Raji (cell line): ENCODE data around the gene MUC5AC.

Source experiments
- POLR2A ChIP-seq: IDR thresholded peaks from 2 replicates; pipeline ENCODE4 v1.6.1; 2011; ENCODE audit warnings: low read depth, low read length, control low read depth; ENCODE audit not compliant: insufficient read depth

Gene MUC5AC

DNA sequence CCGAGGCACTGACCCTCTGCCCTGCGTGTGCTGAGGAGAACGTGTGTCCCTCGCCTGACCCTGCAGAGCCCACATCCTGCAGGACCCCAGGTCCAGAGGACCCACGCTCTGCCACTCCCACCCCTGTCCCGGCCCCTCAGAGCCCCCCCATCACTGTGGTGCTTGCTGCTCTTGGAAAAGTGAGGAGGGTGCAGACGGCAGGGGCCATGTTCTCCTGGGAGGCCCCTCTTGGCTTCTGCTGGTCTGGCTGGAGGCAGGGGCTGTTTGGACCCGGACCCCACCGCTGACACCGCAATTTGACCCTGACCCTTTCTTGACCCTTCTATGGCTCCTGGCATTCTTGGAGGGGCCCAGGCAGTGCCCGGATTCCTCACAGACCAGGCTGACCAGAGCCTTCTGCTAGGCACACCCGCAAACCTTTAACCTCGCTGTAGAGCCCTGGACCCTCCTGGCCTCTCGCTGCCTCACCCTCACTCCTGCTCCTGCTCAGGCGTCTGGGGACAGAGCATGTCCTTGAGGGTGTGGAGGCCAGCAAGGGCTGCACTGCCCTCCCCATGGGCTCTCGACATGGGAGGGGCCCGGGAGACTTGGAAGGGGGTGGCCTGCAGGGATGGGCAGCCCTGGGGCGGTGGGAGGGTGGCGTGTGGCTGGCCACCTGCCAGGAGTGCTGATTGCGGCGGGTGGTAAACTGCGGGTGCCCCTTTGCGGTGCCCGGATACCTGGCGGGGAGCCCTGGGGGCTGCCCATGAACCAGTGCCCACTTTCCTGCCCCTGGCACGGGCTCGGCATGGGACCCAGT lies 37.0 kb upstream of the MUC5AC start:
- no peak for TF ChIP-seq POLR2A

DNA sequence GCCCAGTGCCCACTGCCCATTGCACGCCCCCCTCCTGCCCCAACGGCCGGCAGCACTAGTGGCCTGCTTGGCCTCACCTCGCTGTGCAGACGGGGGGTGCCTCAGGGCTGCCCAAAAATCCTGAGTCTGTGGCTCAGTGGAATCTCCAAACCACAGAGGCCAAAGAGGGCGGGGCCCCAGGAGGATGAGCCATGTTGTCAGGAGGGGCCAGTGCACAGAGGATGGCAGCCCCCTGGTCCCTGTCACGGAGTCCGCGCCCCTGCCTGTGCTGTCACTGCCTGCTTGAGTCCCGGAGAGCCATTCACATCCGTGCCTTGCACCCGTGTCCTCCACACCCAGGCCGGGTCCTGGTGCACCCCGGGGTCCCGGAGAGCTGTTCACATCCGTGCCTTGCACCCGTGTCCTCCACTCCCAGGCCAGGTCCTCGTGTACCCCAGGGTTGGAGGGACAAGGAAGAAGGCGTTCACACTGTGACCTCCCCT lies 36.4 kb upstream of the MUC5AC start:
- no peak for TF ChIP-seq POLR2A

DNA sequence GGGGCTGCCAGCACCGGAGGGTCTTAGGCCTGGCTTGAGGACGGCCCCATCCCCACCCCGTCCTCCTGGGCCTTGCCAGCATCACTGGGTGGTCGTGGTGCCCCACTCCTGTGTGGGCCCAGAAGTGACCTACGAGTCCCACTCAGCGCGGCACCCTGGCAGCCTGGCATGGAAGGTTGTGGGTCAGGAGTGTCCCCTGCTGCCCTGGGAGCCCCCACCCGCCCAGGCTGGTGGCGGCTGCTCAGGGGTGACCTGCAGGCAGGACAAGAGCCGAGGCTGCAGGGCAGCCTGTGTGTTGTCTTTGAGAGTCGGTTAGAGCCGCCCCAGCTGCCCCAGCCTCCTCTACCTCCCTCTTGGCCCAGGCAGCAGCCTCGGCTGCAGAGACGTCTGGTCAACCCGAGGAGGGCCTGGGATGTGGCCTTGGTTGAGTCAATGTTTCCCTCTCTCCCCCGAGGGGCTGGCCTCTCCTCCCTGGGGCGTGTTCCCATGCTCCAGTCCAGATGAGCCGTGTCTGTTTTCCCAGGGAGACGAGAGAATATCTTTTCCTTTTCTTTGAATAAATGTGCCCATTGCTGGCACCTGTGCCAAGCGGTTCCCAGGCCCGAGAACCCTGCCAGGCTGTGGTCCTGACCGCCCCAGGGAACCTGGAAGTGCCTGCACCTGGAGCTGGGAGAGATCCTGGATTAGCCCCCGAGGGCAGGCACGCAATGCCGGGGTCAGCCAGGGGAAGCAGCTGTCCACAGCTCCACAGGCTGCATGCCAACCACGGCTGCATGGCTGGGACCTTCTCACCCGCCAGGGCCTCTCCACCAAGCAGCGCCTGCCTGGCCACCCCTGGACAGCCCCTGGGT lies 35.7 kb upstream of the MUC5AC start:
- TF ChIP-seq POLR2A = no peak

DNA sequence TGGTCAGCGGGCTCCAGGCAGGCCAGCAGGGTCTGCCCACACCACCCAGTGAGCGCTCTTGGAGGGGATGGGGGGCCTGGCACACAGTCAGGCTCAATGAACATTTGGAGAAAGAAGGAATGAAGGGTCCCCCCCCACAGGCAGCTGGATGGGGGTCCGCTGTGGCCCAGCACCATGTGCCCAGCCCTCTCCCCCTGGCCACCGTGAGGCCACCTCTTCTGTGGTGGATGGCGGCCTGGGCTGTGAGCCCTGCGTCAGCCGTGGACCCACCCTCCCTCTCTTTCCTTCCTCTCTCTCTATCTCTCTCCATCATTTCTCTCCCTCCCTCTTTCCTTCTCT lies 35.1 kb upstream of the MUC5AC start:
- TF ChIP-seq POLR2A = no peak

DNA sequence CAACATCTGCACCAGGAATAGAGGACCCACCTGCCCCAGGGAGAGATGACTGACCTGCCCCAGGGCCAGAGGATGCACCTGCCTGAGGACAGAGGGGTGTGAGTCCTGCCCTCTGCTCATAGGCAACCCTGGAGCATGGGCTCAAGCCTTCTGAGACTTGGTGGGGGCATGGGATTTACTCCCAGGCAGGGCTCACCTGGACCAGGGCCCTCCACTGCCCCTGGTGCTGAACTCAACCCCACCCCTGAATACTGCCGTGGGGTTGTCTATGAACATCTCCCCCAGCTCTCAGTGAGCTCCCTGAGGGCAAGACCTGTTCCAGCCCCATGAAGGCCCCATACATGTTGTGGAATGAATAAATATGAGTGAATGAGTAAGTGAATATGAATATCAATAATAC lies 33.8 kb upstream of the MUC5AC start:
- TF ChIP-seq POLR2A = no peak

DNA sequence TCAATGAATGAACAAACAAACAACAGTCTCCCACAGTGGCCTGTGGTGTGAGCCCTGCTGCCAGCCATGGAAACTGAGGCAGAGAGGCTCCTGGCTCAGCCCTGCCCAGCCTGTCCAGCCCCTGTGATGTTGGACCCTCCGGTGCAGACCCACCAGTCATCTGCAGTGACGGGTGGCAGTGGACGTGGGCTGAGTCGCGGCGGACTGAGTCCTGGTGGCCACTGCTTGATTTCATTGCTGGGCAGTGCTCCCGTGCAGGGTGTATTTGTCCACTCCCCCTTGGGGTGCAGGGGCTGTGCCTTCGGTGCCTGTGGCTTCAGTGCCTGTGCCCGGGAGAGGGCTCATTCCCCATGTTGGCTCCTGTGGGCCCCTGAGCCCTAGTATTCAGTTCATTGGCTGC lies 31.9 kb upstream of the MUC5AC start:
- TF ChIP-seq POLR2A = no peak

DNA sequence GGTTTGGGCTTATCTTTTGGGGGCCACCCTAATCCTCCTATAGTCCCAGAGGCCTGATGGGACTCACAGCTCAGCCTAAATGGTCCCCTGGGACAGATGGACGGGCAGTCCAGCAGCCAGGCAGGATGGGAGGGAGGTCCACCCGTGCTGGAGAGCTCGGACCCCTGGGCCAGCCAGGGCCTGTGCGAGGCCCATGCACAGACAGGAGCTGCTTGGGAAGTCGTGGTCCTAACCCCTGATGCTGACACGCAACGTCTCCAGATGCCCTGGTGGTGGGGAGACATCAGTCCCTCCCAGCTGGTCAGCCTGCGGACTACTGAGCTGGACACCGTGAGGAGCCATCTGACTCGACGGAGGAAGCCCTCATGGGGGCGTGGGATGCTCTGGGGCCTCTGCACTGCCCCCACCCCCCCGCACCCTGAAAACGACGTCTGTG lies 31.2 kb upstream of the MUC5AC start:
- no peak for TF ChIP-seq POLR2A

DNA sequence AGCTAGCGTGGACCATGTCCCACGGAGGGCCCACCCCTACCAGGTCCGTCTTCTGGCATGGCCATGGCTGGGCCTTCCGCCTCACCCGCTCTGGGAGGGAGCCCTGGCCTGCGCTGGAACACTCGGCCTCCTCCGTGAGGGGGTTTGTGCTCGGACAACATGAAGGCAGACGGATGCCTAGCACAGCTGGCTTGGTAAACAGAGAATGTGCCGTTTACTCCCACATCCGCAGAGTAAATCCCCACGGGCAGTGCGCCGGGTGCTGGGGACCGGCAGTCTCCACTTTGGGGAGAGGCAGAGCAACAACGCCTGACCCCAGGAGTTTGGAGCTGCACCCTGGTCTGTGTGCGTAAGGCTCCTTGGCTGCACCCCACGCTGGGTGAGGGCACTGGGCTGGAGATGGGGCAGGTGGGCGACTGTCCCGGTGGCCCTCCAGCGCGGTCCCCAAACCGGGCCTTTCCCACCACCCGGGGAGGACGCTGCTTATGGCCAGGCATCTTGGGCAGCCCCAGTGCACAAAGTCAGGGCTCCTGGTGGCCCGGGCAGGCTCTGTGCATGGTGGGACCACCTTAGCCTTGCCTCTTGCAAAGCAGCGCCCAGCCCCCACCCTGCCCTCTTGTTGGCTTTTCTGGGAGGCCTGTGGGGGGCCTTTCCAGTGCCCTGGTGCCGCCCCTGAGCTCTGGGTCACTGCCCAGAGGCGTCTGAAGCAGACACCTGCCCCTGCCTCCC lies 30.7 kb upstream of the MUC5AC start:
- TF ChIP-seq POLR2A = no peak

DNA sequence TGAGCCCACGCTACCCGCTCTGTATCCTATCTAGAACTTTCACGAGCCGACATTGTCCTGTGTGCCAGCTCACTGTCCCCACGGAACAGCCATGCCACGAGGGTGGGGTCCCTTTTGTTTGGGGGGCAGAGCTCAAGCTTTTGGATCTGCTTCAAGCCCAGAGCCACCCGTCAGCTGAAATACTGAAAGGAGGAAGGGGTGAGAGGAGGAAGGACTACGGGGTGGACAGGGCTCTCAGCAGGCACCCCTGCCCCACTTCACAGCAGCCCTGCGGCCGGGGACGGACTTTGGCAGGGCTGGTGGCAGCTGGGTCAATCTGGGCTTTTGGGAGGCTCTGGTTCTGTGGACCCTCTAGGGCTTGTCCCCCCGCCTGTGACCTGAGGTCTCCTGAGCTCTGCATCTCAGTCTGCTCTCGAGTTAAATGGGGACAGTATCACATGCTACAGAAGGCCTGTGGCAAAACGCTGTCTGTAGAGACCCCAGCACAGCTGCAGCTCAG lies 30.0 kb upstream of the MUC5AC start:
- no peak for TF ChIP-seq POLR2A

DNA sequence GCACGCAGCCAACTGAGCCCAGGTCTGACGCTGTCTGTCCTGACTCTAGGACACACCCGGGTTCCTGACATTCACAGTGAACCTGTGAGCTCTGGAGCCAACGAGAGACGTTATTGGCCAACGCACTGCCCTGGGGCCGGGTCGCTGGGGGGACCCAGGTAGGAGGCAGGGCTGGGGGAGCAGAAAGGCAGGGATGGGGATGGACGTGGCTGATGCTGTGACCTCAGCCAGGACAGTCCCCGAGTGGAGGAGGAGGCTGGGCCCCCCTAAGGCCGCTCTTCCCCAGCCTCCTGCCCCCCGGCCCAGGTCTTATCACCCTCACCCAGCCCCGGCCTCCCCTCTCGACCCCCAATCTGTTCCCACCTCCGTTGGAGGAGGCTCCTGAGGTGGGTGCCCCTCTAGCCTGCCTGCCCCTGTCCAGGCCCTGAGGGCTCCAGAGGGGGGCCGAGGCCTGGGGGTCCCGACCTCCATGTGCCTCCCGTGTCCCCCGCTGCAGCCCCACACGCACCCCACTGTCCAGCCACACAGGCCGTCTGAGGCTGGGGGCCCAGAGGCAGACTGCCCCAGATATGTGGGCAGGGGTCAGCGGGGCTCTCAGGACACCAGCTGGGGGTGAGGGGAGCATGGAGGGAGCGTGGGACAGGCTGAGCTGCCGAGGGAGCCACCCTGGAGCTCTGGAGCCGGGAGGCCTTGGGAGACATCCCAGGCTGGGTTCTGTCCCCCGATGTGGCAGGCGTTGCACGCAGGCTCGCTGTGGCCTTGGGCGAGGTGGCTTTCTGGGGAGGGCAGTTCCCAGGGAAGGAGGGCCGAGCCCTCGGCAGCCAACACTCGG lies 29.2 kb upstream of the MUC5AC start:
- TF ChIP-seq POLR2A = no peak

DNA sequence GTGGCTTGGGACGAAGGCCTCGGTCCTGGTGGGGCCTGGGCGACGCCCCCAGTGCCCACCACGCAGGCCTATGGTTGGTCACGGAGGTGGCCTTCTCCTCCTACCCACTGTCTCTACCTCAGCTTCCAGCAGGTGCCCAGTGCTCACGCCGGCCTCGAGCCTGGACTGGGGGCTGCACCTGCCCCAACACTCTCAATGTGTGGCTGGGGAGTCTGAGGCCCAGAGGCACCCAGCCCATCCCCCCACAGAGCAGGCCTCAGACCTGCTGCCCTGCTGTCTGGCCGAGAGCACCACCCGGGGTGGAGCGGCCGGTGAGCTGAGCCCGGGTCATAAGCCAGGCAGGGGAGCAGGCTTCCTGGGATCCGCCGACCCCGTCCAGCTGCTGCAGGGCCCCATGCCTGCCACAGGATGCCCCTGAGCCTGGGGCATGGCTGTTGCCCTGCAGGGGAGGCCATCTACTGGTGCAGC lies 28.6 kb upstream of the MUC5AC start:
- no peak for TF ChIP-seq POLR2A

DNA sequence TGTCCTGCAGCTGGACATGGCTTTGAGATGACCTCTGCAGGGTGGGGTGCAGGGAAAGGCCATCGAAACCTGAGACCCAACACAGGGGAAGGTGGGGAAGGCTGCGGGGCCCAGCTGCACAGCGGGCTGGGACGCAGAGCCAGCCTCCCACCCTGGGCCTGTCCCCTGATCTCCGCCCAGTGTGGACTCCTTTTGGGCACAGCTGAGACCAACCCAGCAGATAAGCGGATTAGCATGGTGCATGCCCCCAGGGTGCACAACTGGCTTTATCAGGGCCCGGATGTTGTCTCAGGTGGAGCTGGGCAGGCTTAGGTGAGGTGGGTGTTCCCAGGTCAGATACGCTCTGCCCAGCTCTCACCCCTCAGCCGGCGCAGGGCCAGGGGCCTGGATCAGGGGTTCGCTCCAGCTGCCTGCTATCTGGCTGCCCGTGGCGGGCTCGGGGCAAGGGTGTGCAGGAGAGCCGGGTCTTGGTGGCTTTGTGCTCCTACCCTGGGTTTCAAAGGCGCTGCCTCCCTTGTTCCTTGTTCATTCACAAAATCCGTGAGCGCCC lies 28.1 kb upstream of the MUC5AC start:
- TF ChIP-seq POLR2A = no peak

DNA sequence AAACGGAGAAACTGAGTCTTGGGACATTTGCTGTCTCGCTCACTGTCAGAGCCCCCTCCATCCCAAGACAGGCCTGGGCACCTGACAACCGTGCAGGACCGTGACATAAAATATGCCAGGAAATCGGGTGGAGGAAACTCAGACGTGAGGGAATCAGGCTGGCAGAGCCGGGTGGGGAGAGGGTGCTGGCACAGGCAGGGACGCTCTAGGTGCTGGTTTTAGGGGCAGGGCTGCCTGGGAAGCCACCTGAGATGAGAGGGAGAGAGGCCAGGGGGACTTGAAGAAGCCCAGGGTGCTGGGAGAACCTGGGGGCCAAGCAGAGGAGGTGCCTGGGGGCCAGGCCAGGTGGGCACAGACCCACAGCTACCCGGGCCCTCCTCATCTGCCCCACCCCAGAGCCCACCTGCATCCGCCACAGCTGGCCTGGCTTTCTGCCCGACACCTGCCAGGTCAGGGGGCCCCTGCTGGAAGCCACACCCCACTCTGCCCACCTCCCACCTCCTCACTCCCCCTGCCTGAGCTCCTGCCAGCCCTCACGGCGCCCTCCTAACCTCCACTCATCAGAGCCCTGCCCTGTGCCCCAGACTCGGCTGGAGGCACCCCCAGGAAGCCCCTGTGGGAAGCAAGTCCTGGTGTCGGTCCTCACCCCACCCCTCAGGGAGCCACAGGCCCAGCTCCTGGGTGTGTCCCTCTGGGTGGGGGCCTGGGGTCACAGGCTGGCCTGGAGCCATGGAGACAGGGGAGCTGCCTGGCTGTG lies 27.3 kb upstream of the MUC5AC start:
- no peak for TF ChIP-seq POLR2A
